Upper lobe of left lung (tissue), 4 donors: ENCODE results near the gene ARG1.

ENCODE experiments used
- EP300 ChIP-seq, 4 donors: sonication (generic); formaldehyde crosslinking; IDR thresholded peaks; one replicate each; pipeline ENCODE4 v1.5.1; 2017; ENCODE audit warnings: antibody characterized with exemption in 4 of 4, control low read depth in 2 of 4
- POLR2A ChIP-seq, 4 donors: fragments of 450-650 bp; IDR thresholded peaks; one replicate each; pipeline ENCODE4 v1.5.1; 2016 to 2017; ENCODE audit warnings: antibody characterized with exemption in 4 of 4, mild to moderate bottlenecking in 2 of 4
- POLR2AphosphoS5 ChIP-seq, 2 donors: sonication (generic); formaldehyde crosslinking; IDR thresholded peaks; one replicate each; pipeline ENCODE4 v1.5.1; 2017; ENCODE audit warnings: antibody characterized with exemption in 2 of 2
- TF ChIP-seq, protein P1 (sequence below), 6 experiments: fragments of 450-650 bp in 4 of 6; fragments of 200-600 bp in 2 of 6; sonication (generic) in 2 of 6; IDR thresholded peaks; one replicate each; pipeline ENCODE4 v1.5.1; 2016 to 2019; ENCODE audit warnings: antibody characterized with exemption in 6 of 6

DNA sequence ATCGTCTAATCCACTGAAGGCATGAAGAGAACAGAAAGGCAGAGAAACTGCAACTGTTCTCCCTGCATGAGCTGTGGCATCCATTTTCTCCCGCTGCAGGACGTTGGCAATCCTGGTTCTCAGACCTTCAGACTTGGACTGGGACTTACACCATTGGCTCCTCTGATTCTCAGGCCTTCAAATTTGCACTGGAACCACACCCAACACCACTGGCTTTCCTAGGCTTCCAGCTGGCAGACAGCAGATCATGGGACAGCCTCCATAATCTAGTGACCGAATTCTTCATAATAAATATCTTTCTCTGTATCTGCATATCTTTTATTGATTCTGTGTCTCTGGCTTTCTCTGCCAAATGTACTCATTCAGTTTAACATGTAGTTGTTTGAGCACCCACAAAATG is 14.1 kb upstream of the ARG1 start:
- TF ChIP-seq, protein P1, sequence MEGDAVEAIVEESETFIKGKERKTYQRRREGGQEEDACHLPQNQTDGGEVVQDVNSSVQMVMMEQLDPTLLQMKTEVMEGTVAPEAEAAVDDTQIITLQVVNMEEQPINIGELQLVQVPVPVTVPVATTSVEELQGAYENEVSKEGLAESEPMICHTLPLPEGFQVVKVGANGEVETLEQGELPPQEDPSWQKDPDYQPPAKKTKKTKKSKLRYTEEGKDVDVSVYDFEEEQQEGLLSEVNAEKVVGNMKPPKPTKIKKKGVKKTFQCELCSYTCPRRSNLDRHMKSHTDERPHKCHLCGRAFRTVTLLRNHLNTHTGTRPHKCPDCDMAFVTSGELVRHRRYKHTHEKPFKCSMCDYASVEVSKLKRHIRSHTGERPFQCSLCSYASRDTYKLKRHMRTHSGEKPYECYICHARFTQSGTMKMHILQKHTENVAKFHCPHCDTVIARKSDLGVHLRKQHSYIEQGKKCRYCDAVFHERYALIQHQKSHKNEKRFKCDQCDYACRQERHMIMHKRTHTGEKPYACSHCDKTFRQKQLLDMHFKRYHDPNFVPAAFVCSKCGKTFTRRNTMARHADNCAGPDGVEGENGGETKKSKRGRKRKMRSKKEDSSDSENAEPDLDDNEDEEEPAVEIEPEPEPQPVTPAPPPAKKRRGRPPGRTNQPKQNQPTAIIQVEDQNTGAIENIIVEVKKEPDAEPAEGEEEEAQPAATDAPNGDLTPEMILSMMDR (IDR thresholded peaks at IDR 0.05), result no peak
- no peak for TF ChIP-seq POLR2A (IDR thresholded peaks at IDR 0.05)
- TF ChIP-seq POLR2AphosphoS5 (IDR thresholded peaks at IDR 0.05), result no peak
- TF ChIP-seq EP300 (IDR thresholded peaks at IDR 0.05), result no peak
